BE2C (cell line): Measurements from ENCODE around the gene NASP.

ENCODE experiments used
- DNase-seq: peaks from one replicate; pipeline ENCODE4 v3.0.0-alpha.2; 2020
- H3K27me3 ChIP-seq: fragments of 250-450 bp; sonication (Bioruptor Pico); 2 replicates; pipeline ENCODE4 v1.5.1; 2020; ENCODE audit warnings: mild to moderate bottlenecking
- H3K36me3 ChIP-seq: fragments of 250-450 bp; sonication (Bioruptor Pico); 2 replicates; pipeline ENCODE4 v1.5.1; 2020; ENCODE audit warnings: mild to moderate bottlenecking
- H3K4me1 ChIP-seq: fragments of 250-450 bp; sonication (Bioruptor Pico); 2 replicates; pipeline ENCODE4 v1.5.1; 2020
- H3K4me3 ChIP-seq: 2 replicates; pipeline ENCODE4 v1.5.1; 2011; ENCODE audit warnings: low read depth, low read length
- H3K9me3 ChIP-seq: fragments of 250-450 bp; sonication (Bioruptor Pico); 2 replicates; pipeline ENCODE4 v1.5.1; 2020
- TF ChIP-seq, protein P1 (sequence below): IDR thresholded peaks from 2 replicates; pipeline ENCODE4 v1.5.1; 2012; ENCODE audit warnings: mild to moderate bottlenecking, low read depth, low read length

The NASP gene

DNA sequence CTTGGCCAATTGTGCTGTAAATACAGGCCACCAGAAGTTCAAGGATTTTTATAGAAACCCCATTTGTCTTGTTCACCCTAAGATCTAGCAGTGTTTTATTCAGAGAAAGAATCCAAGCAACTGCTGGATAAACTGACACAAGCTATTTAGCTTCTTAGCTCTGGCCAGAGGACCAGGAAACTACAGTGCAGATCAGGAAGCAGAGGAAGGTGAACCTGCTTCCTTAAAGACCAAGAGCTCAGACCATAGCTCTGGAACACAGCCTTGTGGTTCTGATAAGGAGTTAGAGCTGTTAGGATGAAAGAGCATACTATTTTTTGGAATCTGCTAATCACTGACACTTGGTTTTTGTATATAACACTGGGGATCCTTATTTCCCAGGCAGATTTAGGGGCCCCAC, 45.2 kb downstream of the NASP start:
- DNase-seq, result no peak
- no peaks in the 10 kb centered on the region for H3K27me3 ChIP-seq
- TF ChIP-seq, protein P1, sequence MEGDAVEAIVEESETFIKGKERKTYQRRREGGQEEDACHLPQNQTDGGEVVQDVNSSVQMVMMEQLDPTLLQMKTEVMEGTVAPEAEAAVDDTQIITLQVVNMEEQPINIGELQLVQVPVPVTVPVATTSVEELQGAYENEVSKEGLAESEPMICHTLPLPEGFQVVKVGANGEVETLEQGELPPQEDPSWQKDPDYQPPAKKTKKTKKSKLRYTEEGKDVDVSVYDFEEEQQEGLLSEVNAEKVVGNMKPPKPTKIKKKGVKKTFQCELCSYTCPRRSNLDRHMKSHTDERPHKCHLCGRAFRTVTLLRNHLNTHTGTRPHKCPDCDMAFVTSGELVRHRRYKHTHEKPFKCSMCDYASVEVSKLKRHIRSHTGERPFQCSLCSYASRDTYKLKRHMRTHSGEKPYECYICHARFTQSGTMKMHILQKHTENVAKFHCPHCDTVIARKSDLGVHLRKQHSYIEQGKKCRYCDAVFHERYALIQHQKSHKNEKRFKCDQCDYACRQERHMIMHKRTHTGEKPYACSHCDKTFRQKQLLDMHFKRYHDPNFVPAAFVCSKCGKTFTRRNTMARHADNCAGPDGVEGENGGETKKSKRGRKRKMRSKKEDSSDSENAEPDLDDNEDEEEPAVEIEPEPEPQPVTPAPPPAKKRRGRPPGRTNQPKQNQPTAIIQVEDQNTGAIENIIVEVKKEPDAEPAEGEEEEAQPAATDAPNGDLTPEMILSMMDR, result no peak
- H3K4me1 ChIP-seq, result no peaks in the 10 kb centered on the region
- H3K4me3 ChIP-seq, result no peak overlapping the region
- no peaks in the 10 kb centered on the region for H3K9me3 ChIP-seq
- H3K36me3 ChIP-seq, result peaks cover 12% of the 10 kb centered on the region

DNA sequence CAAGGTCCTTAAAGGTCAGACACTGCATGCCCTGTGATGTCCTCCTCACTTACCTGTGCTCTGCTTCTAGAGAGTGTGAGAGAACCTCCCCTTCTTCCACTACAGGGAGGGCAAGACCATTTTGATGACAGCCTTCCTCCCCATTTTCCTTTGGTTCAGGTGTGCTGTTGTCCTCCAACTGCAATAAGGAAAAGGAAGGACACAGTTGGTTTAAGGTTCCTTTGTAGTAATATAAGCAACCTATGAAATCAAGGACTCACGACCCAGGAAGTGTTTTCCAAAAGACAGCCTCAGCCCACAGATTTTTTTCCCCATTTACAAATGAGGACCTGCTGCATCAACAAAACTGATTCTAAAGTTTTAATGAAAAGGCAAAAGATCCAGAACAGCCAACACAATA, 46.6 kb downstream of the NASP start:
- TF ChIP-seq, protein P1, result no peak
- no peak overlapping the region for H3K4me3 ChIP-seq
- no peaks in the 10 kb centered on the region for H3K4me1 ChIP-seq
- no peak for DNase-seq
- no peaks in the 10 kb centered on the region for H3K27me3 ChIP-seq
- H3K36me3 ChIP-seq, result peaks cover 13% of the 10 kb centered on the region
- no peaks in the 10 kb centered on the region for H3K9me3 ChIP-seq

DNA sequence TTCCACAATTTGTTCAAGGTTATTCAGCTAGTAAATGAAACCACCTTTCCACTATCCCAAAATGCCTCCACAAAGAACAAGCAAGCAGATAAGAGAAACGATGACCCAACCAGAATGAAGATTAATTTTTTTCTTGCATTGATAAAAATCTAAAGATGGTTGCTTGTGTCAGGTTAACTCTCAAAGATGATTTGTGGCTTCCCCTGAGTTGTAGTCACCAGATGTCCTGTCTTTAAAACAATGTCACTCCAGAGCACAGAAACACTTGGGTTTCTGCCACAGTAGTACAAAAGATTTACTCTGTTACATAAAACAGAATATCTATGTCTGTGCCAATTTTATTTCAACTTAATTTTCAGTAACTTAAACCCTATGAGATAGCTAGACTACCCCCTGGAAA, 51.4 kb downstream of the NASP start:
- no peak for DNase-seq
- TF ChIP-seq, protein P1, result no peak
- Histone ChIP-seq H3K4me3 (no peak overlapping the region), H3K9me3 (no peaks in the 10 kb centered on the region), H3K36me3 (peaks cover 14% of the 10 kb centered on the region), H3K4me1 (no peaks in the 10 kb centered on the region), H3K27me3 (no peaks in the 10 kb centered on the region)

DNA sequence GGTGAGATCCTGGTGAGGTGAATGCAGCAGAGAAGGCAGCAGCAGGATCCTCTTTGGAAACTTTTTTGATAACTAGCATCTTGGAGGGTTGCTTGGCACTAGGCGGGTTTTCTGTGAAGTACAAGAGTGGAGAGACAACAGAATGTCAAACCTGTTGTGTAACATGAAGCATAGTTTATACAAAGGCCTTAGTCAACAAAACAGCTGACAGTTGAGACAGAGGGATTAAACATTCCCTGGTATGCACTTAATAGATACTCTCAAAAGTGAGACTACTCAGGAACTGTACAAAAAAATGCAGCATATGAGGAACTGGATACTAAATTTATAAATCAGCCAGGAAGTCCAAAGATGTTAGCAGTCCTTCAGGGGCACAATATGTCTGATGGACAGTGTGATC, 56.5 kb downstream of the NASP start:
- no peak overlapping the region for H3K4me3 ChIP-seq
- no peak for DNase-seq
- TF ChIP-seq, protein P1, result no peak
- no peaks in the 10 kb centered on the region for H3K27me3 ChIP-seq
- no peaks in the 10 kb centered on the region for H3K4me1 ChIP-seq
- H3K9me3 ChIP-seq, result no peaks in the 10 kb centered on the region
- H3K36me3 ChIP-seq, result peaks cover 2% of the 10 kb centered on the region; the same call in 1 of the 2 replicates

DNA sequence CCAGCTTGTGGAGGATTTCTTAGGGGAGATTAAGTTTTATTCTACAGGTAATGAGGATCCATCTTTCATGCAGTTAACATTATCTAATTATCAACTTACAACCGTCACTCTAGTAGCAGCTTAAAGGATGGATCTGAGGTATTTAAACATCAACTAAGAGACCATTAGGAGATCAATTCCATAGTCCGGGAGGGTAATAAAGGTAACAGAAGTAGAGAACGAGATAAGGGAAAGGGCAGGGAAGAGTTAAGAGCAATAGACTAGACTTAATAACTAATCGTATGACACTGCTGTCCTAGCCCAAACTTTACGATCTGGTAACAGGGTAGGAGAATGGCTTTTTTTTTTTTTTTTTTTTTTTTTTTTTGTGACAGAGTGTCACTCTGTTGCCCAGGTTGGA, 59.5 kb downstream of the NASP start:
- H3K4me1 ChIP-seq, result no peaks in the 10 kb centered on the region

DNA sequence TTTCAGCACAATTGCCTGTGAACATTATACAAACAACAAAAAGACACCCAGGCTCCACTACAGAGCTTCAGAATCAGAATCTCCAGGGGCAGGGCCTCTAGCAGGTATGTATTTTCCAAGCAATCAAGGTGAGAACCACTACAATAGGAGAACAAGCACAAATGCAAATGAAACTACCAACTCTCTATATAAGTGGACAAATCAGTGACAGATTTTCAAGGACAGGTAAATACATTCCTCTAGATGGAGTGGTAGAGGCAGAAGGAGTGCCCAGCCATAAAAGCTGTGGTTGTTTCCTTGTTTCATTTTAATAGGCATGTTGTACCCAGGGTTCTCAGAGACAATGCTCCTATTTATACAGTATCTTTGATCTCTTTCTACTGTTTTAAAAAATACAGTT, 60.1 kb downstream of the NASP start:
- H3K27me3 ChIP-seq, result no peaks in the 10 kb centered on the region
- H3K4me3 ChIP-seq, result no peak overlapping the region
- H3K9me3 ChIP-seq, result no peaks in the 10 kb centered on the region
- peaks cover 2% of the 10 kb centered on the region; the same call in 1 of the 2 replicates for H3K36me3 ChIP-seq
- TF ChIP-seq, protein P1, result no peak
- no peak for DNase-seq
- no peaks in the 10 kb centered on the region for H3K4me1 ChIP-seq

More for the DNA sequence above, 59.5 kb downstream of the NASP start:
- TF ChIP-seq, protein P1, result no peak
- H3K4me3 ChIP-seq, result no peak overlapping the region
- no peaks in the 10 kb centered on the region for H3K27me3 ChIP-seq
- no peaks in the 10 kb centered on the region for H3K9me3 ChIP-seq
- DNase-seq, result no peak
- H3K36me3 ChIP-seq, result peaks cover 2% of the 10 kb centered on the region; the same call in 1 of the 2 replicates
